Stimulated activated CD8-positive, alpha-beta memory T cell treated with anti-CD3 and anti-CD28 coated beads, Interleukin-7, amount 100 ng/mL, for 24 hours (primary cell): ENCODE measurements around the gene BARX1.

Experiments used
- DNase-seq: peaks from one replicate; pipeline ENCODE4 v3.0.0-alpha.2; 2020; ENCODE audit warnings: low read depth

BARX1 gene

GRCh38 chr9:93917121-93917853, 37.9 kb downstream of the BARX1 start:
- DNase-seq, result no peak

GRCh38 chr9:93916358-93916757, 38.8 kb downstream of the BARX1 start:
- DNase-seq, result no peak

GRCh38 chr9:93911801-93912554, 43.2 kb downstream of the BARX1 start:
- DNase-seq, result no peak

GRCh38 chr9:93911136-93911745, 43.9 kb downstream of the BARX1 start:
- no peak for DNase-seq

GRCh38 chr9:93910598-93910997, 44.6 kb downstream of the BARX1 start:
- DNase-seq, result no peak

GRCh38 chr9:93910196-93910595, 45.0 kb downstream of the BARX1 start:
- DNase-seq, result no peak

- no peak for DNase-seq
Observed at GRCh38 chr9:93909242-93909616, 45.9 kb downstream of the BARX1 start.

GRCh38 chr9:93908591-93909241, 46.4 kb downstream of the BARX1 start:
- no peak for DNase-seq

GRCh38 chr9:93907551-93908199, 47.5 kb downstream of the BARX1 start:
- no peak for DNase-seq

- no peak for DNase-seq
Observed at GRCh38 chr9:93906195-93906880, 48.8 kb downstream of the BARX1 start.

- no peak for DNase-seq
Observed at GRCh38 chr9:93905473-93906133, 49.6 kb downstream of the BARX1 start.

GRCh38 chr9:93904649-93905472, 50.3 kb downstream of the BARX1 start:
- DNase-seq, result no peak

- DNase-seq, result no peak
Observed at GRCh38 chr9:93903886-93904648, 51.1 kb downstream of the BARX1 start.

- no peak for DNase-seq
Observed at GRCh38 chr9:93902780-93903655, 52.1 kb downstream of the BARX1 start.

- no peak for DNase-seq
Observed at GRCh38 chr9:93902051-93902779, 52.9 kb downstream of the BARX1 start.
